Activated T-cell treated with anti-CD3 and anti-CD28 coated beads for 24 hours (primary cell): ENCODE data around the gene MRPS24.
"Not testable (repeated sequence)": the region's sequence is repeated elsewhere in the genome, so short reads cannot be mapped to it uniquely, and the experiment has no call there.

Experiments used
- DNase-seq: peaks from one replicate; pipeline ENCODE4 v3.0.0-alpha.2; 2020; ENCODE audit warnings: low read depth

The MRPS24 gene

DNA sequence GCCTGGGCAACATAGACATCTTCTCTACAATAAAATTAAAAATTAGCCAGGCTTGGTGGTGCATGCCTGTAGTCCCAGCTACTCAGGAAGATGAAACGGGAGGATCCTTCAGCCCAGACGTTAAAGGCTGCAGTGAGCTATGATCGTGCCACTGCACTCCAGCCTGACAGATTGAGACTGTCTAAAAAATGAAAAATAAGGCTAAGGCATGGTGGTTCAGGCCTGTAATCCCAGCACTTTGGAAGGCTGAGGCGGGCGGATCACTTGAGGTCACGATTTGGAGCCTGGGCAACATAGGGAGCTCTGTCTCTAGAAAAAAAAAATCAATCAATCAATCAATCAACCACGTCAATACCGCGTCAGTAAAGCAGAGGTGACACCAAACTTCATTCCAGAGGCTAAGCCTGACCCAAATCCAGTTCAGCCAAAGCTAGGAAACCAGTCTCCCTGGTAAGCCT lies 31.1 kb downstream of the MRPS24 start:
- DNase-seq: no peak

DNA sequence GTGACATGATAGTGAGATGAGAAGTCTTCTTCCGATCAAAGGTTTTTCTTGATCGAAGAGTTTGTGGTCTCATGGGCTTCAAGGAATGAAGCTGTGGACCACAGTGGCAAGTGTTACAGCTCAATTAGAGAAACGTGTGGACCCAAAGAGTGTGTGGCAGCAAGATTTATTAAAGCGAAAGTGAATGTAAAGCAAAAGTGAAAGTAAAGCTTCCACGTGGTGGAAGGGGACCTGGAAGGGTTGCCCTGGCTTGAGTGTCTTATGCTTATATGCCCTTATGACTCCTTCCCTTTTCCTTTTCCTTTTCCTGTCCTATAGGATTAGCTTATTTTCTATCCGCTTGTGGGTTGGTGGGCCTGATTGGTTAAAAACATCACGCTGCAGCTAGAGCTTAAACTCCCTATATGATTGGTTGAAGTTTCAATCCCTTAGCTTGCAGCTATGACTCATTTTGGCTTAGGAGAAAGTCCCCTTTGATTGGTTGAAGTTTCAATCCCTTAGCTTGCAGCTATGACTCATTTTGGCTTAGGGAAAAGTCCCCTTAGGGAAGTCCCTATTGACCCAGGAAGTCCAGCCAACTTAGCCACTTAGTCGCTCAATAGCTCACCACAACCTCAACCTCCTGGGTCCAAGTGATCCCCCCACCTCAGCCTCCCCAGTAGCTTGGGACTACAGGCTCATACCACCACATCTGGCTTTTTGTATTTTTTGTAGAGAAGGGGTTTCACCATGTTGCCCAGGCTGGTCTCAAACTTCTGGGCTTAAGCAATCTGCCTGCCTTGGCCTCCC lies 34.7 kb downstream of the MRPS24 start:
- peak; percentile 23 for DNase-seq

DNA sequence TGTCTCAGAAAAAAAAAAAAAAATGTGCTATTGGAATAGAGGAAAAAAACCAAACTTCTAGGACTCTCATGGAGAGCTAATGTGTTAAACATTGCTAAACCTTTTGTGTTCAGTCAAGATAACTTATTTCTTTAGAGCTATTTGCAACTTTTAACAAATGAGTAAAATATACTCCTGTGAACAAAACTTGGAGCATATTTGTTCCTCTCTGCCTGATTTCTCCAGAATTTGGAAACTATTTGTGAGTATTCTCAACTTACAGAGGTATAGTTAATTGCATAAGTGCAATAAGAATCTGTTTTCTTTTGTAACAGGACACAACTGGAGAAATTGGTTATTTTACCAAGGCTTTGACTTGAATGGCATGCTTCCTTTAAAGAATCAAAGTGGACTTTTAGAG lies 38.4 kb downstream of the MRPS24 start:
- DNase-seq: not testable (repeated sequence)

DNA sequence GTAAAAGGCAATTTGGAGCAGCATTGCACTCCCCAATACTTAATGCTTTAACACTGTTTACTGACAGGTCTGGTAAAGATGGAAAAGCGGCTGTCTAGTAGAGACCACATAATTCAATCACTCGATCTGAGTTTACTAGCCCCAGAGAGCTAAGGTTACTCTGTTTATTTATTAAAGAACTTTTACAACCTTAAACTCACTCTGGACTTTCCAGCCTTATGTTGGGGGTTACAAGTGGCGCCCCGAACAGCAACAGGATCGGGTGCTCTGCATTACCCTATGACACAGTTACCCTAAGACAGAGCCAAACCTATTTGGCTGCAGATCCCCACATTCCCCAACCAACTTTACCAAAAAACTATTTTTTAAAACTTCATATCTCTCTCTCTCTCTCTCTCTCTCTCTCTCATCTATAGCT lies 43.9 kb downstream of the MRPS24 start:
- no peak for DNase-seq

DNA sequence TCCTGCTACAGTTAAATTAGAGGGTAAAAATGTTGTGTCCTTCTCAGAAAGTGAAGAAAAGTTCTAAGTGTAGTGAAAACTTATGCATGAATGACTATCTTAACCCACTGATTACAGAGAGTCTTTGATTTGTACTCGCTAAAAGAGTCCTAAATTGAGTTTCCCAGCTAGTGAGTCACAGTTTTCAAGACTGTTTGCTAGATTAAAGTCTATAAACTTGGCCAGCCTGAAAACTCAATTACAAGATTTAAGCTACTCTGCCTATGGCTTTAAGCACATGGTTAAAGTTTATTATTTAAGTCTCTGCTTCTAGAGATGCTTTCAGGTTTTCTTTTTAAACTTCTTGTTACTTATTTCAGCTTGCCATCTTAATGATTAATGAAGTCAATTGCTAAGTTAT lies 44.4 kb downstream of the MRPS24 start:
- no peak for DNase-seq

DNA sequence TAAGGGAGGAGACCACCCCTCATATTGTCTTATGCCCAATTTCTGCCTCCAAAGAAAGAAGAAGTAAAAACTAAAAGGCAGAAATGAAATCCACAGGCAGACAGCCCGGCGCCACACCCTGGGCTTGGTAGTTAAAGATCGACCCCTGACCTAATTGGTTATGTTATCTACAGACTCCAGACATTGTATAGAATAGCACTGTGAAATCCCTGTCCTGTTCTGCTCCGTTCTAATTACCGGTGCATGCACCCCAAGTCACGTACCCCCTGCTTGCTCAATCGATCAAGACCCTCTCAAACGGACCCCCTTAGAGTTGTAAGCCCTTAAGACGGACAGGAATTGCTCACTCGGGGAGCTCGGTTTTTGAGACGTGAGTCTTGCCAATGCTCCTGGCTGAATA lies 44.8 kb downstream of the MRPS24 start:
- DNase-seq: not testable (repeated sequence)

DNA sequence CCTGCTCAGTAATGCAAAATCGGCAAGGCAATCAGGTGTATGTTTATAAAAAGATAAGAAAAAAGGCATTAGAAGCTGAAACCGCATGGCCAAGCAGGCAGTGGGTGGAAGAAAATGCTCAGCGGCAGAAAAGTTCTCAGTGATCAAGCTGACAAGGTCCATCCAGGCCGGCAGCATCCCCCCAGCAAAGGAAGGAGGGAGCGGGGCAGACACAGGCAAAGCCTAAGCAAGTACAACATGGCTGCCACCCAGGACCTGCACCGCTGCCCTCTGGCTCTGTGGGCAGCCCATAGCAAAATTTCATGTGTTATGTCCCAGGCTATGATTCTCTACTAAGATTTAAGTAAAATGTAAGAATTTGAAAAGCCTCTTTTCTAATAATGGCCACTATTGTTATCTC lies 45.4 kb downstream of the MRPS24 start:
- no peak for DNase-seq

DNA sequence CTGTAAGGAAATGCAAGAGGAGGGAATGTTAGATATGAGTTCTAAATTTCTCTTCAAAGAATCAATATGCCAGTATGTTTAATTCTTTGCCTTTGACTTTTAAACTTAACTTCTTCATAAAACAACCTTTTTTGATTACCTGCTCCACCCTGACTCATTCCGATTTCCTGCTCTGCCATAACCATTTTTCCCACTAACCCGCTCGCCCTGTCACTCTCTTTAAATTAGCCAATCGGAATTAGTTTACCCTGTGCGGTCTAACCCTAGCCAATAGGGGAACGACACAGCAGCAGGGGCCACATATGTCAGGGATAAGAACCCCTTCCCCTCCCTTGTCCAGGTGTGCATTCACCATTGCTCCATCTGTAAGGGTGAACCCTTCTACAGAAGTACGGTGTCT lies 45.9 kb downstream of the MRPS24 start:
- not testable (repeated sequence) for DNase-seq
